ENCODE measurements around the gene ABHD16B. TPM values are rescaled to one million over a fixed set of nuclear protein-coding genes. Genes with fewer than 3 reads are reported as not detected.

Gene ABHD16B
- total RNA-seq: not detected

DNA sequence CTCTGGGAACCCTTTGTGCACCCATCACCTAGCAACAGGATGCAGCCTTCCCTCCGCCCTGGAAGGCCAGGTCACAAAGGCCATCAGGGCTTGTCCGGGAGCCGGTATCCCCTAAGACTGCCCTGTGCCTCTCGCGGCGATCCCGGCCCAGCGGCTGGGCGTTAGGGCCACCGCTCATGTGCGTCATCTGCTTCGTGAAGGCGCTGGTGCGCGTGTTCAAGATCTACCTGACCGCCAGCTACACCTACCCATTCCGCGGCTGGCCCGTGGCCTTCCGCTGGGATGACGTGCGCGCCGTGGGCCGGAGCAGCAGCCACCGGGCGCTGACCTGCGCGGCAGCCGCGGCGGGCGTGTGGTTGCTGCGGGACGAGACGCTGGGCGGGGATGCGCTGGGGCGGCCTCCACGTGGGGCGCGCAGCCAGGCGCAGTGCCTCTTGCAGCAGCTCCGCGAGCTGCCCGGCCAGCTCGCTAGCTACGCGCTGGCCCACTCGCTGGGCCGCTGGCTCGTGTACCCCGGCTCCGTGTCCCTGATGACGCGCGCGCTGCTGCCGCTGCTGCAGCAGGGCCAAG, at the start of gene ABHD16B:
ABHD16B (plus strand) TSS at position 134 of the 570 bp plus-strand sequence; CDS start at position 177, 43 bp downstream.
- no peak for DNase-seq (ENCODE audit: low spot score)

DNA sequence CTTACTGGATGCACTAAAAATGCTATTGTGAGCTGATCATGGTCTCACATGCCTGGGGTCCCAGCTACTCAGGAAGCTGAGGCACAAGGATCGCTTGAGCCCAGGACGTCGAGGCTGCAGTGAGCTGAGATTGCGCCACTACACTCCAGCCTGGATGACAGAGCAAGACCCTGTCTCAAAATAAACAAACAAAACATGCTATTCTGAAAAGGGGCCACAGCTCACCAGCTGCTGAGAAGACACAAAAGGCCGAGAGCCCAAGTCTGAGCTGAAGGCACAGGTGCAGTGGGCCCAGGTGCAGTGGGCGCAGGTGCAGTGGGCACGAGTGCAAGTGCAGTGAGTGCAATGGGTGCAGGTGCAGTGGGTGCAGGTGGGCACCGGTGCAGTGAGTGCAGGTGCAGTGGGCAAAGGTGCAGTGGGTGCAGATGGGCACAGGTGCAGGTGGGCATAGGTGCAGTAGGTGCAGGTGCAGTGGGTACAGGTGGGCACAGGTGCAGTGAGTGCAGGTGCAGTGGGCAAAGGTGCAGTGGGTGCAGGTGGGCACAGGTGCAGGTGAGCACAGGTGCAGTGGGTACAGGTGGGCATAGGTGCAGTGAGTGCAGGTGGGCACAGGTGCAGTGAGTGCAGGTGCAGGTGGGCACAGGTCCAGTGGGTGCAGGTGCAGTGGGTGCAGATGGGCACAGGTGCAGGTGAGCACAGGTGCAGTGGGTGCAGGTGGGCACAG, 46.2 kb upstream of the ABHD16B start:
- no peak for DNase-seq (ENCODE audit: low spot score)

DNA sequence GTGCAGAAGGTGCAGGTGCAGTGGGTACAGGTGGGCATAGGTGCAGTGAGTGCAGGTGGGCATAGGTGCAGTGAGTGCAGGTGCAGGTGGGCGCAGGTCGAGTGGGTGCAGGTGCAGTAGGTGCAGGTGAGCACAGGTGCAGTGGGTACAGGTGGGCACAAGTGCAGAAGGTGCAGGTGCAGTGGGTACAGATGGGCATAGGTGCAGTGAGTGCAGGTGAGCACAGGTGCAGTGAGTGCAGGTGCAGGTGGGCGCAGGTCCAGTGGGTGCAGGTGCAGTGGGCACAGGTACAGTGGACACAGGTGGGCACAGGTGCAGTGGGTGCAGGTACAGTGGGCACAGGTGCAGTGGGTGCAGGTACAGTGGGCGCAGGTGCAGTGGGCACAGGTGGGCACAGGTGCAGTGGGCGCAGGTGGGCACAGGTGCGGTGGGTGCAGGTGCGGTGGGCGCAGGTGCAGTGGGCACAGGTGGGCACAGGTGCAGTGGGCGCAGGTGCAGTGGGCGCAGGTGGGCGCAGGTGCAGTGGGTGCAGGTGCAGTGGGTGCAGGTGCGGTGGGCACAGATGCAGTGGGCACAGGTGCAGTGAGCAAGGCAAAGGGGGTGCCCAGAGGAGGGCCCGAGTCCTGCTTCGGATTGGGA, 45.6 kb upstream of the ABHD16B start:
- DNase-seq (ENCODE audit: low spot score): no peak

DNA sequence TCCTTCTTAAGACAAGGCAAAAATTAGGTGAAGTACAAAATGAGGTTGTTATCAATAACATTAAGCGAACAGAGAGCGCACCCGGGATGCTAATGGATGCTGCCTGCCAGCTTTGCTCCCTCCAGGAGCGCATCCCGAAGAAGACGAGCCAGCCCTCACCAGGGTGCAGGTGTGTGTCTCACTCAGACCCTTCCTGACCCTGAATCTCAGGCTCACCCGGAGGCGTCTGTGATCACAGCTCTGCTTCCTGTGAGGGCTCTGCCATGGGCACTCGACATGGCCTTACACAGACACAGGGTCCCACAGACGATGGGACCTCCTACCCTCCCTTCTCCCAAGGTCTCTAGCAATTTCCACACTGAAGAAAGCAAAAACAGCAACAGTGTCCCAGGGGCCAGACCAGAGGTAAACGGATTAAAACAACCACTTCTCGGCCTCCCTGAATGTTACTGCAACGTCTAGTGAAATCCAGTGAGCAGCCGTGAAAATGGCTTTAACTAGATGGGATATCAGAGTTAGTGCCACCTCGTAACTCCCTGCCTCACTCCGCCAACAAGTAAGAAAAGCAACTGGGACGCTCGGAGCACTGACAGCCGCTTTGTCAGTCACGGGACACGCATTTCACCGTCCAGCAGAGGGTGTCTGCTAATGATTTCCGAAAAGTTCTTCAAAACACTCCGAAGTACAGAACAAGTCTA, 41.9 kb upstream of the ABHD16B start:
- DNase-seq (ENCODE audit: low spot score): no peak

DNA sequence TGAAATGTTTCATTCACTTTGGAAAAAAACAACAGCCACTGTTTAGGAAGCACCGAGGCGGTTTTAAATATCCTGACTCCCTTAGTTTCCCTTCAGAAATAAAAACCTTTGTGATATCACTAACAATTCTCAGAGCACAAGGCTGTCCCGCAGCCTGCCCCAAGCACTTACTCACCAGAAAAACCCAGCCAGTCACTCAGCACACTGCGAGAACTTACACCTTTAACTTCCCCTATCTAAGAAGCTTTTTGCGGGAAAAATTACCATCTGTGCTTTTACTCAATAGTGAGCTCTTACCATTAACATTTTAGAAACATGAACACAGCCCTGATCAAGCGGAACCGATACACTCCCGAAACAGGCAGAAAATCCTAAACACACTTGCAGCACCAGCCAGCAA, 39.5 kb upstream of the ABHD16B start:
- no peak for DNase-seq (ENCODE audit: low spot score)

DNA sequence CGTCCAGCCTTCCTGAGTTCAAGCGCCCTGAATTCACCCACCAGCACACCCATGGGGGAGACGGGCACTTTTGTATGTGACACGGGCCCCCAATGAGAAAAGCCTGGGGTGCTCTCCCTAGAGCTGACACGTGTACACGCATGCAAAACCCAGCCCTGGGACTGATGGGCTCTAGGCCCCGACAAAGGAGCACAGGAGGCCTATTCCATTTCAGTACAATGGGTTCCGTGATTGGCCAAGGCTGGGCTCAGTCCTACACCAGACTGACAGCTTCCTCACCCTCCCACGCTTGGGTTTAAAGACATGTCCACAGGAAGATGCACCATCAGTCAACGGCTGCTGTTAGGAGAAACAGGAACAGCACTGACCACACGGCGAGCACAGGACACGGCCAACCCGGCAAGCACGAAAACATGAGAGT, 39.0 kb upstream of the ABHD16B start:
- DNase-seq (ENCODE audit: low spot score): no peak

DNA sequence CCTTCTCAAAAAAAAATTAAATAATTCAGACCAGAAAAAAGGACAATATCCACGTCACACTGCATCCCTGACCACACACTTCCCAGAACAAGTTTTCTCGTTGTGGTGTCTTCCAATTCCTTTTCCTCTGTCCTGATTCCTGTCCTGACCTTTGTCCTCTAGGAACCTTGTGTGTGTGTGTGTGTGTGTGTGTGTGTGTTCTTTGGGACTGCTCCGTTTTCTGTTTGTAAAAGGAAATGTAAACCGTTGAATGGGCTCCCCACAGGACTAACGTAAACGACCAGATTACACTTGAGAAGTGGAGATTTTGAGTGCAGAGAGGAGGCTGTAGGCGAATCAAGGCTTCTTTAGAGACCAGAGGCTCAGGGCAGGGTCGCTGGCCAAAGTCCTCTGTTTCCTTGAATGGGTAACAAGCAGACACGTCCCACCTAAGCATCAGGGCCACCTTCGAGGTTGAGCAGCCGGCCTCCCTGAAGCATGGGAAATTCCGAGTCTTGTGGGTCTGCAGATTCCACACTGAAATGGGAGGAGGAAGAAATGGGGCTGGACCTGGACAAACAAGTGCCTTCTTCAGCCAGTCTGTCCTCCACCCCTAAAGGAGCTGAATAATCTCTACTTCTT, 37.5 kb upstream of the ABHD16B start:
- no peak for DNase-seq (ENCODE audit: low spot score)

DNA sequence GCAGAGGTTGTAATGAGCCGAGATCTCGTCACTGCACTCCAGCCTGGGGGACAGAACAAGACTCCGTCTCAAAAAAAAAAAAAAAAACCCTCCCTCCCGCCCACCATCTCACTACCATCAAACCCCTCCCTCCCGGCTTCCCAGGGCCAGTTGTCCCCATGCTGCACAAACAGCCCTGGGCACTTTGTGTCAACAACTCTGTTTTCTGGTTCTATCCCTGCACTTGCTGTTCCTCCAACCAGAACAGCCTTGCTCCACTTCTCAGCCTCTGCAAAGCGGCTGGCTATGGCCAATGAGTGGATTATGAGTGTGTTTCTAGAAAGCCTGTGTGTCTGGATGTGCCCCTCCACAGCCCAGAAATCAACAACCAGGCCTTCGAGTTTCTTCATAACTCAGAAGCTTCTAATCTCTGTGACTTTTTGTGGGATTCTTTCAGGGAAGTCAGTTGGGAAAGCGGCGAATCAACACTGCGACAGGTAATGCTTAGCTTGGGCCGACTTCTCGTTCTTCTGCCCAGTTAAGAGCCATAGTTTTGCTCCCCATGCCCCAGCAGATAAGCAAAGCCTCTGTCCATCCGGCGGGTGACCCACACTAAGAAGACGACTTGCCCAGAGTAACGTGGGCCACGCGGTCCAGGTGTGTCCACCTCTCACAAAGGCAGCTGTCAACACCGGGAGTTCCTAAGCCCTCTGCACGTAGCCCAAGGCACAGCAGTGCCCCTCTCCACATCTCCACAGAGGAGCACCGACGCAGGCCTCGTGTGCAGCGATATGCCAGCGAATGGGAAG, 35.8 kb upstream of the ABHD16B start:
- no peak for DNase-seq (ENCODE audit: low spot score)

DNA sequence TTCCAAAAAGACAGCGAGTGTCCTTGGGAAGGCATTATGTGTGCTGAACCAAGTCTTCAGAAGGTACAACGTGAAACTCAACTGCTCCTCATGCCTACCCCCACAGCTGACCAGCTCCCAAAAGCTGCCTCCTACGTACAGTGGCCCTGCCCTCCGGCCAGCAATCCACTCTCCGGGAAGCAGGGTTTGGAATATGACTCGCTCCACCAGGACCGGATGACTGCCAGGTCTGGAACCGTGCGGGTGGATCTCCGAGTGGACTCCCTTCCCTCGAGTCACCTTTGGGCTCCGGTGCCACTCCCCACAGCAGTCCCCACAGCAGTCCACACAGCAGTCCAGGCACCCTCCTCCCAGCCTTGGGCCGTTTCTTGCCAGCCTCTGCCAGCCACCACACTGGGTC, 34.5 kb upstream of the ABHD16B start:
- DNase-seq (ENCODE audit: low spot score): no peak

DNA sequence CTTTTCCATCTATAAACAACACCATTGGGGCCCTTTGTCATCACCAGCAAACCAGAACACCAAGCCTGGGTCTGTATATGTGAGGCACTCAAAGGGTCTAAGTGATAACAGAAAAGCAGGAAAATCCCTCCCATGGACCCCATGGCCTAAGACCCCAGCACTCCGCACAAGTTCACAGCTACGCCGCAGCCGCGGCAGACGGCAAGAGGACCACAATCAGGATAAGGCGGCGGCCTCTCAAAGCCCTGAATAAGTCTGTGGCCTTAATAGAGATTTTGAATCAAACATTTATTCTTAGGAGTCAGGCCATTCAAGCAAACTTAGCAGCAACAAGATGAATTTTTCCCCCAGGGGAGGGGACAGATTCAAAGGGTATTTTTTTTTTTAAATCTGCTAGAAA, 33.2 kb upstream of the ABHD16B start:
- no peak for DNase-seq (ENCODE audit: low spot score)

DNA sequence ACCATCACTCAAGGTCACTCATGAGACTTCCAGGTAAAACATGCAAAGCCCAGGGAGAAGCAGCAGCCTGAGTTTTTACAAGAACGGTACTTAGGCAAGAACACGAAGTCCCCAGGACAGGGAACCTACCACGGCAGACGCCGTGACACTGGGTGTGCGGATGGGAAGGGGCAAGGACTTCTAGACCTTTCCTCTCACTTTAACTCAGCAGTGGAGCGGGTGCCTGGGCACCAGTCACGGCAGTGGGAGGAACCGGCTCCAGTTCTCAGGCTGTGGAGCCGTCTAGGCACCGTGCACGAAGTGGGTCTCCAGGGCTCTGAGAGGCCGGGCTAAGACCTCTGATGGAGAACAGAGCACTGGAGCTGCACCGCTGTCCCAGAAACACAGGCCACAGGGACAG, 32.8 kb upstream of the ABHD16B start:
- DNase-seq (ENCODE audit: low spot score): no peak

DNA sequence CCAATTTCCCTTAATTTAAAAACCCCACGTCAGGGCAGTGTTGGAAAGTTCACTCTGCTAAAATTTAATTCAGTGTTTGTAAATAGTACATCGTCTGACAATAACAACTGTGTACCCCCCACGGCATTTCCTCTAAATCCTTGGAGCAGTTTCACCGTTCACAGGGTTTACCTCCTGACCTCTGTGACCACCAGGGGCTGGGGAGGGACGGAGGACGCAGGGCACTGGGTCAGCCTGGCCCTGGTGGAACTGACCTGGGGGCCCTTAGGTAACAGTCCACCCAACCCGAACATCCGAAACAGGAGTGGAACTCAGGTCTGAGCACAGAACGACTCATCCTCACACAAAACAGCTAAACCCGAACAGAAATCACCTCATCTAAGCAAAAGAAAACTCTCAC, 32.3 kb upstream of the ABHD16B start:
- DNase-seq (ENCODE audit: low spot score): no peak

DNA sequence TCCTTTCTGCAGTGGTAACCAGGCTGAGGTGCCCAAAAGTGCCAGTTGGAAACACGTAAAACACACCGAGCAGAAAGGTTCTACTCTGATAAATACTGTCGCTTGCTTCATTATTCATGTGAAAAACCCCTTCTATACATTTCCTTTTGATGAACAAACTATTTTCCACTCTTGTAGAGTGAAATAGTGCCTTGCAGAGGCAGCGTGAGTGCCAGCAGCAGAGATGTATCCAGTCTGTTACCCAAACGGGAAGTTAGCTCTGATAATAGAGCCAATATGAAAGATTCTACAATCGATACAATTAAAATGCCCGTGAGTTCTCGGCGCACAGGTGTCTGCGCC, 31.7 kb upstream of the ABHD16B start:
- no peak for DNase-seq (ENCODE audit: low spot score)

DNA sequence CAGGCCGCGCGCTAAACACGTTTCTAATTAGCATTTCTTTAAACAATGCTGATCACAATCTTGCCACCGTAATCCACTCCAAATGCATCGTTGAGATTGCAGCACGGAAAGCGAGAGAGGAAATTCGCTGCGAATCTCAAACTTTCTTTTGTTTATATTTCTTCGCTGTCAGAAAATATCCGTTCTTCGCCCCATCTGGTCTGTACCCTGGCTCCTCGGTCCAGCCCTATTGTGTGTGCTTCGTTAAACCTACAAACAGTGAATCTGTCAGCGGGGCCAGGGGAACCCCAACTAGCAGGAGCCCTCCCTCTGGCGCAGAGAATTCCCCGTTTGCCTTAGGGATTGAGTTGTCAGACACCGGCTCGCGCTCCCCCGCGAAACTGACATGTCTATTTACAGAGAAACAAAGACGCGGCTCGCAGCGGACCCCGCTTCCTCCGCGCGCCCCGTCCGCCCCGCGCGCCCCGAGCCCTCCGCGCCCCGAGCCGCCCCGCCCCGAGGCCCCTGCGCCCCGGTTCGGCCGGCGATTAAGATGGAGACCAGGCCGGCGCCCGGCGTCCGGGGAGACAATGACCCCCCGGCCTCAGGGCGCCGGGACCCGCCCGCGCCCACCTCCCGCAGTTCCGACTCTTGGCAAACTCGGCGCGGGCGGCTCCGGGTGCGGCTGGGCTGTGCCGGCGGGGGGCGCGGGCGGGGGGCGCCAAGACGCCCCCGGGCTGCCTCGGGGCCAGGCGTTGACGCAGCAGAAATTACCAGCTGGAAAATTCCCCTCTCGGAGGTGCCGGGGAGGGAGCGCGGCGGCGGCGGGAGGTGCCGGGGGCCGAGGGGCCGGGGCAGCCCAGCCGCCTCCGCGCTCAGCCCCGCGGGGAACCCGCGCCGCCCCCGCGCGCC, 31.1 kb upstream of the ABHD16B start:
- no peak for DNase-seq (ENCODE audit: low spot score)

DNA sequence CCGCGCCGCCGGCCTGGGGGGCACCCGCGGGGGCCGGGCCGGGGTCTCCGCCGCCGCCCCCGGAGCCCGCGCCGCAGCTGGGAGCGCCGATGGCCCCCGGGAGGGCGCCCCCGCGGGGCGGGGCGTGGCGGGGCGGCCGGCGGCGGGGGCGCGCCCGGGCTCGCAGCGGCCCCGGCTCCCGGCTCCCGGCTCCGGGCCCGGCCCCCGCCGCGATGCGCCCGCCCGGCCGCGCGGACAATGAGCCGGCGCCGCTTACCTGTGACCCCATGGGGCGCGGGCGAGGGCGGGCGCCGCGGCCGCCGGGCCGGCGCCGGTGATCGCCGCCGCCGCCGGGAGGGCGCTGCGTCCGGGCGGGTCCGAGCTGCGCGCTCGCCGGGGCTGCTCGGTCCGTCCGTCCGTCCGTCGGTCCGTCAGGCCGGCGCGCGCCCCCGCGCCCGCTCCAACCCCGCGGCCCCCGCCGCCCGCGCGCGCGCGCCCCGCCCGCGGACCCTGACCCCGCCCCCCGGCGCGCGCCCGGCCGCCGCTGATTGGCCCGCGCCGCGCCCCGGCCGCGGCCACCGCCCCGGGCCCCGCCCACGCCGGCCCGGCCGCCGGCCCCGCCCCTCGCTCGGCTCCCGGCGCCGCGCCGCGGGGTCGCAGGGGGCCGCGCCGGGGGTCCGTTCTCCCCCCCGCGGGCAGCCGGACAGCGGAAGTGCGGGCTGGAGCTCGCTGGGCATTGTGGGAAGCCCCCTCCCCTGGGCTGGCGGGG, 30.3 kb upstream of the ABHD16B start, which contains the start of gene ZBTB46:
ZBTB46 (minus strand) TSS at position 424 of the 748 bp plus-strand sequence. CDS start 40,507 bp downstream, outside the sequence.
- DNase-seq (ENCODE audit: low spot score): no peak

DNA sequence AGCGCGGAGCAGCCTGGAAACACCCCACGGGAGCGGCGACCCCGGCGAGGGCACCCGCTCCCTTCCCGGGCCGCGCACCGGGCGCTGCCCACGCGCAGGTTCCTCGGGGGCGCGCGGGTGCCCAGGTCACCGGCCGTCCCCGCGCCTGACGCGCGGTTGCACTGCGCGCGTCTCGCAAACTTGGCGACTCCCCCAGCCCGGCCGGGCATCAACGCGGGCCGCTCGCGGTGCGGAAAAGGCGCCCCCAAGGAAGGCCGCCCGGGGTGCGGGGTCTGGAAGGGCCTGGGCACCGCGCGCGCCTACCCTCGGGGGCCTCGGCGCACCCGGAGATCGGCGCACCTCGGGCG, 29.7 kb upstream of the ABHD16B start:
- no peak for DNase-seq (ENCODE audit: low spot score)

DNA sequence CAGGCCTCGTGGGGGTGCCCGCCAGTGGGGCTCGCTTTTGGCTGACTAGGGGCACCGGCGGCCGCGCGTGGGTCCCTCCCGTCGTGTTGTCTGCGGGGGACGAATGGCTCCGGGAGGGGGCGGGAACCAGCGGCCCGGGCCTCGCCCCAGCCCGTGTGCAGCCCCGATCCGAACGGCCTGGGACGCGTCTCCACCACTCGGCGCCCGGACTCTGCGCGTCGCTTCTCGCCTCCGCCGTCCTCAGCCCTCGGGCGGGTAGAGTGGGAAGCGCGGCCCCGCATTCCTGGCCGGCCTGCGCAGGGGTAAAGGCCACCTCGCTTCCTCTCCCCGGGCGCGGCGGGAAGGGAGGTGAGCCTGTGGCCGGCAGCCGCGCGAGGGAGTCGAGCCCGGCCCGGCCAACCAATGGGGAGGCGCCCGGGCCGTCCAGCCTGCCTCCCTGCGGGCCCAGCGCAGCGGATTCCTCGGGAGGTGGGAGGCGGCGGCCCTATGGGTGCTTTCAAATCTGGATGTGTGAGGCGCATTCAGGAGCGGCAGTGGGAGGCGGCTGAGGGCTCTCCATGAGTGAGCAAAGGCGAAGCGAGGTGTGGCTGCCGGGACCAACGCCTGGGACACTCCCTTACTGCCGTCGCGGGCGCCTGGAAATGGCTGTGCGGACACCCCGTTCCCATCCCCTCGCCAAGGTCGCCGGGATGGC, 29.2 kb upstream of the ABHD16B start:
- DNase-seq (ENCODE audit: low spot score): no peak

DNA sequence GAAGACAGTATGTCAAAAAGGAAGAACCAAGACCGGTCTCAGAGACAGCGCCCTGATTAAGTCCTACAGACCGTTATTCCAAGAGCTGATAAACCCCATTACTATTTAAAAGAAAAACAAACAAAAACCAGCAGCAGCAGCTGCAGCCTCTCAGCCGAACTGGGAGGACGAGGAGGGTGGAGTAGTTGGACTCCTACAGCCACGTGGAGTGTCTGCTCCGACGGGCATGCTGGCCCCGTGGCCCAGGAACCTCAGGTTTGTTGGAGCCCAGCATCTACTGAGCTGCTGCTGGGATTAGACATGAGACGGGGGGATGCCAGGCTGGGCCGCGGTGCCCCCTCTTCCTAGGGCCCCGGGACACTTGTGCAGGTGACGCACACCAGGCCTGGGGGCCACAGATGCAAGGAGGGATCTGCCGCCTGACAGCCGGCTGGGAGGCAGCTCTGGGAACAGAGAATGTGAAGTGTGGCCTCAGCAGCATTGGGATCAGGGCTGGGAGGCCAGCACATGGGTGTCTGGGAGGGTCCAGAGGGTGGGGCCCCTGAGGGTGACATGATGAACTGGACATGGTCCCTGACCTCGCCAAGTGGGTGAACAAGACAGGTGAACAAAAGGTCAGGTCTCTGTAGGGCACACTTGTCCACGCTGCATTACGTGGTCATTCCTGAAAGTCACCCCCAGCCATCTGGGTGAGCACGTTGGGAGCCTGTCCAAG, 27.4 kb upstream of the ABHD16B start:
- no peak for DNase-seq (ENCODE audit: low spot score)
